OCI-LY7 (cell line): Measurements from ENCODE around the gene SNCA. TPM values are rescaled to one million over a fixed set of nuclear protein-coding genes. Genes with fewer than 3 reads are reported as not detected.

Source experiments
- BruUV-seq: library from RNA; stranded (reverse); fragments of 400-500 nt; replicated peaks from 2 replicates; lab custom pipeline; 2021; lab: Mats Ljungman, UMichigan
- CTCF ChIA-PET: fragments of 300-600 bp; sonication (Branson Sonifier 250); formaldehyde crosslinking; loops from one replicate; lab custom pipeline; 2022; ENCODE audit warnings: antibody characterized with exemption; ENCODE audit not compliant: unreplicated experiment; lab: Charles Lee
- POLR2A ChIA-PET: fragments of 300-600 bp; sonication (Branson Sonifier 250); formaldehyde crosslinking; loops from one replicate; lab custom pipeline; 2022; ENCODE audit warnings: antibody characterized with exemption; lab: Charles Lee
- DNase-seq: peaks from one replicate; pipeline ENCODE4 v3.0.0-alpha.2; 2015; ENCODE audit warnings: low spot score
- H2AFZ ChIP-seq: fragments of 200-600 bp; sonication (generic), shearing (Covaris generic); 2 replicates; pipeline ENCODE4 v1.6.1; 2014; ENCODE audit warnings: mild to moderate bottlenecking, antibody characterized with exemption, low read length, moderate library complexity
- H3K27ac ChIP-seq: fragments of 200-600 bp; sonication (generic); 2 replicates; pipeline ENCODE4 v1.5.1; 2014; ENCODE audit warnings: mixed run types, low read depth, mild to moderate bottlenecking, moderate library complexity, low read length, inconsistent platforms; ENCODE audit not compliant: poor library complexity, severe bottlenecking
- H3K36me3 ChIP-seq: fragments of 200-600 bp; sonication (generic); 2 replicates; pipeline ENCODE4 v1.6.1; 2014; ENCODE audit warnings: mild to moderate bottlenecking, antibody characterized with exemption, low read length, moderate library complexity, mixed read lengths; ENCODE audit not compliant: insufficient read depth
- H3K4me1 ChIP-seq: fragments of 200-600 bp; sonication (generic); 2 replicates; pipeline ENCODE4 v1.5.1; 2014; ENCODE audit warnings: mild to moderate bottlenecking, low read length; ENCODE audit not compliant: insufficient read depth, poor library complexity, severe bottlenecking
- H3K4me2 ChIP-seq: fragments of 200-600 bp; sonication (generic); 2 replicates; pipeline ENCODE4 v1.6.1; 2014; ENCODE audit warnings: mild to moderate bottlenecking, low read length
- H3K4me3 ChIP-seq: fragments of 200-600 bp; sonication (generic); 2 replicates; pipeline ENCODE4 v1.5.1; 2014; ENCODE audit warnings: mild to moderate bottlenecking, low read depth, low read length; ENCODE audit not compliant: poor library complexity, severe bottlenecking
- H3K79me2 ChIP-seq: fragments of 200-600 bp; sonication (generic); 2 replicates; pipeline ENCODE4 v1.6.1; 2016; ENCODE audit warnings: low read depth, mild to moderate bottlenecking, low read length, moderate library complexity, mixed read lengths; ENCODE audit not compliant: insufficient read depth
- H3K9me2 ChIP-seq: fragments of 200-600 bp; sonication (generic); 2 replicates; pipeline ENCODE4 v1.6.1; 2016; ENCODE audit warnings: mild to moderate bottlenecking, low read length, mixed read lengths; ENCODE audit not compliant: insufficient read depth
- H3K9me3 ChIP-seq: fragments of 200-600 bp; sonication (generic); 2 replicates; pipeline ENCODE4 v1.6.1; 2014; ENCODE audit warnings: mild to moderate bottlenecking, mixed run types, low read length, mixed read lengths
- H4K20me1 ChIP-seq: fragments of 200-600 bp; sonication (generic); 2 replicates; pipeline ENCODE4 v1.6.1; 2014; ENCODE audit warnings: mild to moderate bottlenecking, antibody characterized with exemption, low read length, moderate library complexity, mixed read lengths; ENCODE audit not compliant: insufficient read depth
- CTCF ChIP-seq: fragments of 200-600 bp; sonication (generic); conservative IDR thresholded peaks from 2 replicates; pipeline ENCODE4 v1.5.1; 2014; ENCODE audit warnings: mild to moderate bottlenecking, antibody characterized with exemption, low read length, moderate library complexity, mixed read lengths
- EZH2phosphoT487 ChIP-seq: fragments of 200-600 bp; sonication (generic); IDR thresholded peaks from 2 replicates; pipeline ENCODE4 v1.6.1; 2018; ENCODE audit warnings: low read depth, borderline replicate concordance, mild to moderate bottlenecking, mixed run types, antibody characterized with exemption, low read length, moderate library complexity, mixed read lengths
- intact Hi-C: fragments of 100-400 bp; cut with micrococcal nuclease; formaldehyde crosslinking; loops from one replicate; pipeline ENCODE4 v1.10.0; 2022; ENCODE audit not compliant: unreplicated experiment
- total RNA-seq, 2 experiments: library from RNA; depleted of rRNA in 1 of 2; stranded (reverse); fragments of >200 nt in 1 of 2; shearing (Covaris generic) in 1 of 2; gene quantifications; 2 replicates each; pipeline ENCODE4 v1.2.3, GENCODE V29; 2014 to 2022

The SNCA gene
- total RNA-seq, 2 experiments from 2014 or later, result not detected

GRCh38 chr4:89868276-89868675 is 31.3 kb upstream of the SNCA start:
- BruUV-seq, result no TSS peak
- ChIA-PET CTCF (no interaction called here), POLR2A (no interaction called here)
- H2AFZ ChIP-seq, result no peak overlapping the region; the same call in 1 of the 2 replicates
- no peaks in the 10 kb centered on the region; the same call in 1 of the 2 replicates for H3K9me2 ChIP-seq
- no peaks in the 10 kb centered on the region for H3K9me3 ChIP-seq
- no peak overlapping the region for H3K27ac ChIP-seq
- H3K4me2 ChIP-seq, result no peak overlapping the region
- no peak for TF ChIP-seq CTCF
- no peak for TF ChIP-seq EZH2phosphoT487
- no peaks in the 10 kb centered on the region for H3K4me1 ChIP-seq
- no peaks in the 10 kb centered on the region for H4K20me1 ChIP-seq
- no peak overlapping the region for H3K4me3 ChIP-seq
- no peak for DNase-seq
- H3K36me3 ChIP-seq, result no peaks in the 10 kb centered on the region
- intact Hi-C loops, result no loop called here
- H3K79me2 ChIP-seq, result no peaks in the 10 kb centered on the region

GRCh38 chr4:89863533-89863932 is 26.6 kb upstream of the SNCA start:
- no peak overlapping the region for H3K4me2 ChIP-seq
- no peaks in the 10 kb centered on the region for H3K4me1 ChIP-seq
- POLR2A ChIA-PET, result interaction anchor here (1.1 kb wide), 1 partner anchor 19 kb away, joined by 4 read pairs; no protein-coding TSS in a partner anchor
- no peak overlapping the region for H2AFZ ChIP-seq
- H4K20me1 ChIP-seq, result no peaks in the 10 kb centered on the region
- no peak for DNase-seq
- no peaks in the 10 kb centered on the region for H3K79me2 ChIP-seq
- no TSS peak for BruUV-seq
- no peaks in the 10 kb centered on the region for H3K9me3 ChIP-seq
- H3K36me3 ChIP-seq, result no peaks in the 10 kb centered on the region
- intact Hi-C loops, result no loop called here
- H3K9me2 ChIP-seq, result no peaks in the 10 kb centered on the region
- no peak overlapping the region for H3K27ac ChIP-seq
- CTCF ChIA-PET, result no interaction called here
- TF ChIP-seq CTCF (no peak), EZH2phosphoT487 (no peak)
- H3K4me3 ChIP-seq, result no peak overlapping the region

- H3K4me1 ChIP-seq, result no peaks in the 10 kb centered on the region
- no peaks in the 10 kb centered on the region for H3K9me2 ChIP-seq
- H3K27ac ChIP-seq, result no peak overlapping the region
- BruUV-seq, result no TSS peak
- H3K4me2 ChIP-seq, result no peak overlapping the region
- no peaks in the 10 kb centered on the region for H3K36me3 ChIP-seq
- TF ChIP-seq EZH2phosphoT487 (no peak), CTCF (no peak)
- H3K79me2 ChIP-seq, result no peaks in the 10 kb centered on the region
- no peak for DNase-seq
- no peak overlapping the region for H2AFZ ChIP-seq
- no peaks in the 10 kb centered on the region for H4K20me1 ChIP-seq
- no peak overlapping the region for H3K4me3 ChIP-seq
- ChIA-PET POLR2A (no interaction called here), CTCF (no interaction called here)
- intact Hi-C loops, result no loop called here
- H3K9me3 ChIP-seq, result no peaks in the 10 kb centered on the region
Measured at GRCh38 chr4:89860971-89861370, 24.0 kb upstream of the SNCA start.
